Measurements from ENCODE around the gene SLC38A6. TPM values are rescaled to one million over a fixed set of nuclear protein-coding genes. Genes with fewer than 3 reads are reported as not detected.
"Not testable (repeated sequence)": the region's sequence is repeated elsewhere in the genome, so short reads cannot be mapped to it uniquely, and the experiment has no call there.

The SLC38A6 gene
- total RNA-seq, 4 donors from 2014 or later = 16.1 to 47.7 (median 32.4) TPM

DNA sequence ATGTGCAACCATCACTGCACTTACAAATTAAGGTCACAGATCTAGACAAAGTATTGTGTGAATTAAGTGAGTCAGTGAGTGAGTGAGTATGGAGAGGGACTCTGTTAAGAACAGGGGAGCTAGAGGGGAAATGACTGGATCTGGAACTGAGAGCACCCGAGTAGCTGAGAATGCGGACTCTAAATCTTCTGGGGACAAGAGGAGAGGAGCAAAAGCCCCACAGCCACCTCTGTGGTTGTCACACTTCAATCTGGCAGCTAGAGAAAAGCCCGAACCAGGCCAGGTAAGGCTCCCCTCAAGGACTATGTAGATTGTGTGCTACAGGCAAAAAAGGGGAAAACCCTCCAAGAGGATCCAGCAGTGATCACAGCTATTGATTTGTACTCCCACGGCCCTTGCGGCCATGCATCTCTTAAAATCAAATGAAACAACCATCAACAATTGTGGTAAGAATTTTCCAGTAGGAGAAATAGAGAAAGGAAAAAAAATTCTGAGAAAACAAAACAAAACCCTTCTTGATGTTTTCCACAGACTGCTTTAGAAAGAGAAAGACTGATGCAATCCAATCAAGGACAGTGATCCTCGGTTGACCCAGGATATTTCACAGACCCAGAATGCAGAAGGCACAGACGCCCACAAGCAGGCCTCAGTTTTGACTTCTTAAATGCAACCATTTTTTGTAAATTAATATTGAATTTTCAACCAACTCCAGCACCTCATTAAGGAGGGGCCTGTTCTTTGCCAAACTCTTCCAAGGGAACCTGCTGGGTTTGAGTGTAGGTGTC lies 109.6 kb downstream of the SLC38A6 start:
- 79 to 83% methylated on average over 7 of the region's 7 CpGs for WGBS, 2 donors
- H3K27me3 ChIP-seq = no peaks in the 10 kb centered on the region
- no peaks in the 10 kb centered on the region for H3K36me3 ChIP-seq
- no peak overlapping the region for H3K27ac ChIP-seq
- no peaks in the 10 kb centered on the region for H3K9me3 ChIP-seq
- intact Hi-C loops (cut with DNase I) = no loop called here
- no peak overlapping the region for H3K4me3 ChIP-seq (replicated peaks in 1 of 3)
- H3K4me1 ChIP-seq = no peaks in the 10 kb centered on the region
- no peak for TF ChIP-seq POLR2A (IDR thresholded peaks at IDR 0.05)
- TF ChIP-seq, protein P1, sequence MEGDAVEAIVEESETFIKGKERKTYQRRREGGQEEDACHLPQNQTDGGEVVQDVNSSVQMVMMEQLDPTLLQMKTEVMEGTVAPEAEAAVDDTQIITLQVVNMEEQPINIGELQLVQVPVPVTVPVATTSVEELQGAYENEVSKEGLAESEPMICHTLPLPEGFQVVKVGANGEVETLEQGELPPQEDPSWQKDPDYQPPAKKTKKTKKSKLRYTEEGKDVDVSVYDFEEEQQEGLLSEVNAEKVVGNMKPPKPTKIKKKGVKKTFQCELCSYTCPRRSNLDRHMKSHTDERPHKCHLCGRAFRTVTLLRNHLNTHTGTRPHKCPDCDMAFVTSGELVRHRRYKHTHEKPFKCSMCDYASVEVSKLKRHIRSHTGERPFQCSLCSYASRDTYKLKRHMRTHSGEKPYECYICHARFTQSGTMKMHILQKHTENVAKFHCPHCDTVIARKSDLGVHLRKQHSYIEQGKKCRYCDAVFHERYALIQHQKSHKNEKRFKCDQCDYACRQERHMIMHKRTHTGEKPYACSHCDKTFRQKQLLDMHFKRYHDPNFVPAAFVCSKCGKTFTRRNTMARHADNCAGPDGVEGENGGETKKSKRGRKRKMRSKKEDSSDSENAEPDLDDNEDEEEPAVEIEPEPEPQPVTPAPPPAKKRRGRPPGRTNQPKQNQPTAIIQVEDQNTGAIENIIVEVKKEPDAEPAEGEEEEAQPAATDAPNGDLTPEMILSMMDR (IDR thresholded peaks at IDR 0.05) = no peak
- DNase-seq = no peak

DNA sequence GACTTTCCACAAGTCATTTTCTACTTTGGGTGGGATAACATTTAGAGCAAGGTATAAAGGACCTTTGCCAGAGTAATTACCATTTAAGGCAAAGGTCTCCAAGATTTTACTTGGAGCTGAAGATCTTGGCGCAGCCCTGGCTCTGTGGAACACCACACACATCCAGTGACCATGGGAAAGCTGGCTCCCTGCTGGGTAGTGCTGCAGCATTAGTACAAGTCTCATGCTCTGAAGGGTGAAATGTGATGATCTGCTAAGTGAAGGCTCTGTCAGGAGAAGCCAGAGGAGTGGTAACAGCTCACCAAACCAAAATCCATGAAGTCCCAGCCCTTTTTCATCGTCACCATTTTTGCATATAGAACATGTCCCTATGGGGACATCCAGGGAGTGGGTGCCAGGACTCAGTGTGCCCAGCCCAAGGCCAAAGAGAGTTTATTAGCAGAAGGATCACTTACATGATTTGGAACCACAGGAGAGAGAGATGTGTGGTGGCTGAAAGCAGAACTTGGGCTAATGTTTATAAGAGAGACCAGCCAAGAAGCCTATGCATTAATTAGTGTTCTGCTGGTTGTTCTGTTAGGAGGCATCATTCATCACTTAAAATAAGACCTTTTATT lies 110.7 kb downstream of the SLC38A6 start:
- WGBS, 2 donors = 59 to 79% methylated on average over 2 of the region's 2 CpGs
- intact Hi-C loops (cut with DNase I) = no loop called here
- Histone ChIP-seq H3K9me3 (no peaks in the 10 kb centered on the region), H3K4me1 (no peaks in the 10 kb centered on the region), H3K27ac (no peak overlapping the region), H3K27me3 (no peaks in the 10 kb centered on the region), H3K4me3 (replicated peaks in 1 of 3) (no peak overlapping the region), H3K36me3 (no peaks in the 10 kb centered on the region)
- DNase-seq = no peak
- TF ChIP-seq, protein P1 (IDR thresholded peaks at IDR 0.05) = no peak
- no peak for TF ChIP-seq POLR2A (IDR thresholded peaks at IDR 0.05)

DNA sequence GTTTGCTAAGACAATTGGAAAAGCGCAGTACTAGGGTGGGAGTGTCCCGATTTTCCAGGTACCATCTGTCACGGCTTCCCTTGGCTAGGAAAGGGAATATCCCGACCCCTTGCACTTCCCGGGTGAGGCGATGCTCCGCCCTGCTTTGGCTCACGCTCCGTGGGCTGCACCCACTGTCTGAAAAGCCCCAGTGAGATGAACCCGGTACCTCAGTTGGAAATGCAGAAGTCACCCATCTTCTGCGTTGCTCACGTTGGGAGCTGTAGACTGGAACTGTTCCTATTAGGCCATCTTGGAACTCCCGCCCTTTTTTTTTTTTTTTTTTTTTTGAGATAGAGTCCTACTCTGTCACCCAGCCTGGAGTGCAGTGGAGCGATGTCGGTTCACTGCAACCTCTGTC lies 117.1 kb downstream of the SLC38A6 start:
- 90 to 96% methylated on average over 13 to 15 of the region's 15 CpGs for WGBS, 2 donors
- H3K27ac ChIP-seq; H3K4me3 ChIP-seq (replicated peaks in 1 of 3); H3K9me3 ChIP-seq; H3K4me1 ChIP-seq; intact Hi-C loops (cut with DNase I); H3K27me3 ChIP-seq; H3K36me3 ChIP-seq; DNase-seq: not testable (repeated sequence)

DNA sequence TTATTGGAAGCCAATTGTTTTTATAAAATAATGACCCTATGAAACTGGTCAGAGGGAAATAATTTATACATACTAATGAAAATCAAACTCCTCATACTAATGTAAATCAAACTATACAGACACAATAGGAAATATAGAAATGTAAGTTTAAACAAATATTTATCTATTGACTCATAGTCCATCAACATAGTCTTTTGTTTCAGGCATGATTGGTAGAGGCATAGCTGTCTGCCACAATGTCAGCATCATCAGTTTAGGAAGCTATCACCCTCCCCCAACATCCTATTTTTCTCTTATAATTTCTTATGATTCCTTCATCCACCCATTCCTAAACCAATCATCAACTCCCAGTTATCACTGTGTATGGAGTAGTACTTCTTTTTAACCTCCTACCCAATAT lies 117.7 kb downstream of the SLC38A6 start:
- TF ChIP-seq, protein P1 (IDR thresholded peaks at IDR 0.05) = no peak
- no peak for TF ChIP-seq POLR2A (IDR thresholded peaks at IDR 0.05)

DNA sequence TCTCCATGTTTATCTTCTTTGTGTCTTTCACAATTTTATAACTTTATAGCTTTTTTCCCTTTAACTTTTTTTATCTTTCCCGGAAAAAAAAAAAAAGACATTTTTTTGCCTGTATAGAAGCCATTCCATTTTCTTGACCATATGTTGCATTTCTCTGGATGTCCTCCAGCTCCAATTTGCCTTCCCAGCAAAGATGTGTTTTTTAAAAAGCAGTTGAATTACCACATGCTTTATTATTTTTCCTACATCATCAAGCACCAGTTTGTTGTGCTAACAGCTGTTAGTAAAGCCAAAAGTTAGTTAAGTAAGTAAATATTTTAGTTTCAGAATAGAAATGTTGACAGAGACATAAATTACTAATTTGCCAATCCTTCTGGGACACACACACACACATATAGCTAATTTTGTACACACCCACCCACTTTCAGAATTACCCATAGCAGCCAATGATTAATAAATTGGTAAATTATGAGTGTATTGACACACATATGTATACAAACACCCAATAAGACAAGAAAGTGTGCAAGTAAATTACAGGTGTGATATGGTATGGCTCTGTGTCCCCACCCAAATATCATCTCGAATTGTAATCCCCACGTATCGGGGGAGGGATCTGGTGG lies 118.3 kb downstream of the SLC38A6 start:
- H3K36me3 ChIP-seq = no peaks in the 10 kb centered on the region
- H3K4me1 ChIP-seq = peaks cover 4 to 16% of the 10 kb centered on the region in 2 donors
- intact Hi-C loops (cut with DNase I) = no loop called here
- no peak overlapping the region for H3K4me3 ChIP-seq (replicated peaks in 1 of 3)
- H3K27ac ChIP-seq = no peak overlapping the region
- TF ChIP-seq, protein P1 (IDR thresholded peaks at IDR 0.05) = no peak
- no peak for TF ChIP-seq POLR2A (IDR thresholded peaks at IDR 0.05)
- no peaks in the 10 kb centered on the region for H3K9me3 ChIP-seq
- WGBS, 2 donors = 67 to 69% methylated on average over 4 of the region's 4 CpGs
- no peaks in the 10 kb centered on the region for H3K27me3 ChIP-seq
- DNase-seq = no peak

More for the DNA sequence above, 117.7 kb downstream of the SLC38A6 start:
- Histone ChIP-seq H3K9me3 (no peaks in the 10 kb centered on the region), H3K4me3 (replicated peaks in 1 of 3) (no peak overlapping the region), H3K27me3 (no peaks in the 10 kb centered on the region), H3K36me3 (no peaks in the 10 kb centered on the region), H3K4me1 (peaks cover 4 to 11% of the 10 kb centered on the region in 2 donors), H3K27ac (no peak overlapping the region)
- no peak for DNase-seq
- intact Hi-C loops (cut with DNase I) = no loop called here
